NCI-H1930 (cell line): ENCODE results near the gene GNAT3.

Experiments
- DNase-seq, 2 experiments: peaks; one replicate each; lab custom pipeline; 2025; lab: John Stamatoyannopoulos, UW

Gene GNAT3

GRCh38 chr7:80511964-80512363 lies at the start of gene GNAT3:
Gene GNAT3 (minus strand): TSS chr7:80512064. CDS start chr7:80511926, 138 bp downstream.
- no peak for DNase-seq

GRCh38 chr7:80558116-80558515 lies 46.3 kb upstream of the GNAT3 start:
- DNase-seq, result no peak

GRCh38 chr7:80552031-80552694 lies 40.3 kb upstream of the GNAT3 start:
- no peak for DNase-seq

GRCh38 chr7:80550005-80550404 lies 38.1 kb upstream of the GNAT3 start:
- DNase-seq, result no peak

GRCh38 chr7:80548840-80549530 lies 37.1 kb upstream of the GNAT3 start:
- DNase-seq, result no peak

- no peak for DNase-seq
These were observed 30.5 kb upstream of the GNAT3 start for GRCh38 chr7:80542398-80542797.

GRCh38 chr7:80540836-80541235 lies 29.0 kb upstream of the GNAT3 start:
- no peak for DNase-seq

GRCh38 chr7:80537091-80537490 lies 25.2 kb upstream of the GNAT3 start:
- no peak for DNase-seq

- DNase-seq, result no peak
These were observed 24.6 kb upstream of the GNAT3 start for GRCh38 chr7:80536426-80536825.

- DNase-seq, result no peak
These were observed 21.4 kb upstream of the GNAT3 start for GRCh38 chr7:80533287-80533686.

- DNase-seq, result no peak
These were observed 20.3 kb upstream of the GNAT3 start for GRCh38 chr7:80532153-80532552.

GRCh38 chr7:80530136-80530535 lies 18.3 kb upstream of the GNAT3 start:
- DNase-seq, result no peak

- no peak for DNase-seq
These were observed 17.5 kb upstream of the GNAT3 start for GRCh38 chr7:80529362-80529761.

GRCh38 chr7:80528689-80529088 lies 16.8 kb upstream of the GNAT3 start:
- DNase-seq, result no peak

GRCh38 chr7:80526472-80526871 lies 14.6 kb upstream of the GNAT3 start:
- DNase-seq, result no peak

GRCh38 chr7:80524693-80525092 lies 12.8 kb upstream of the GNAT3 start:
- no peak for DNase-seq

GRCh38 chr7:80521809-80522208 lies 9.9 kb upstream of the GNAT3 start:
- DNase-seq, result no peak

- DNase-seq, result no peak
These were observed 8.3 kb upstream of the GNAT3 start for GRCh38 chr7:80520199-80520598.

- no peak for DNase-seq
These were observed 5.5 kb upstream of the GNAT3 start for GRCh38 chr7:80517282-80517747.

GRCh38 chr7:80515298-80515697 lies 3.4 kb upstream of the GNAT3 start:
- DNase-seq, result no peak

GRCh38 chr7:80510021-80510420 lies 1.8 kb downstream of the GNAT3 start:
- no peak for DNase-seq

GRCh38 chr7:80508440-80508839 lies 3.4 kb downstream of the GNAT3 start:
- no peak for DNase-seq

- DNase-seq, result no peak
These were observed 5.9 kb downstream of the GNAT3 start for GRCh38 chr7:80505900-80506500.
